ENCODE data around the gene FBXL19. TPM values are rescaled to one million over a fixed set of nuclear protein-coding genes. Genes with fewer than 3 reads are reported as not detected.
A peak's percentile ranks its signal among the peaks of the same experiment; 100 is the strongest.

The FBXL19 gene
- total and polyA plus RNA-seq, 8 donors, result 11.2 to 26.8 (median 19.5) TPM

DNA sequence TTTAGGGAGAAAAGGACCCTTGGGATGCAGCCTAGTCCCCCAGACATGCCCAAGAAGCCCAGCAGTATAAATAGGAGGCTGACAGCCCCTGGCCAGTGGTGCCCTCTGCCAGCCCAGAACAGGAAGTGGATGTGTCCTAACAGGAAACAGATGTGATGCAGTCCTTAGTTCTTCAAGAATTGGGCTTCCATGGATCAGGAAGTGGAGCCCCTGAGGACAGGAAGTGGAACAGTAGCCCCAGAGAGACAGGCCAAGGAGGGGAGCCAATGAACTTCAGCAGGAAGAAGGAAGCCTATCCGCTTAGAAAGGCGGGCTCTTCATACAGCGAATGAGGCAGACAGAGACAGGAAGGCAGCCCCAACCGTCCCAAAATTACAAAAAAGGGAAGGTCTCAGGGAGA lies 19.8 kb upstream of the FBXL19 start:
- ATAC-seq, result peak; percentile 46
- Histone ChIP-seq H3K27ac (peak overlapping the region; percentile 93 to 97), H3K27me3 (no peaks in the 10 kb centered on the region), H3K4me1 (peaks cover 17 to 34% of the 10 kb centered on the region in 2 donors), H3K36me3 (no peaks in the 10 kb centered on the region), H3K9me3 (no peaks in the 10 kb centered on the region), H3K4me3 (peak overlapping the region in 1 of 2 donors; percentile 1)
- TF ChIP-seq, protein P1, sequence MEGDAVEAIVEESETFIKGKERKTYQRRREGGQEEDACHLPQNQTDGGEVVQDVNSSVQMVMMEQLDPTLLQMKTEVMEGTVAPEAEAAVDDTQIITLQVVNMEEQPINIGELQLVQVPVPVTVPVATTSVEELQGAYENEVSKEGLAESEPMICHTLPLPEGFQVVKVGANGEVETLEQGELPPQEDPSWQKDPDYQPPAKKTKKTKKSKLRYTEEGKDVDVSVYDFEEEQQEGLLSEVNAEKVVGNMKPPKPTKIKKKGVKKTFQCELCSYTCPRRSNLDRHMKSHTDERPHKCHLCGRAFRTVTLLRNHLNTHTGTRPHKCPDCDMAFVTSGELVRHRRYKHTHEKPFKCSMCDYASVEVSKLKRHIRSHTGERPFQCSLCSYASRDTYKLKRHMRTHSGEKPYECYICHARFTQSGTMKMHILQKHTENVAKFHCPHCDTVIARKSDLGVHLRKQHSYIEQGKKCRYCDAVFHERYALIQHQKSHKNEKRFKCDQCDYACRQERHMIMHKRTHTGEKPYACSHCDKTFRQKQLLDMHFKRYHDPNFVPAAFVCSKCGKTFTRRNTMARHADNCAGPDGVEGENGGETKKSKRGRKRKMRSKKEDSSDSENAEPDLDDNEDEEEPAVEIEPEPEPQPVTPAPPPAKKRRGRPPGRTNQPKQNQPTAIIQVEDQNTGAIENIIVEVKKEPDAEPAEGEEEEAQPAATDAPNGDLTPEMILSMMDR (IDR thresholded peaks at IDR 0.05), result no peak
- peak in 1 of 4 donors; percentile 49 for DNase-seq
- intact Hi-C loops (cut with DNase I), result loop anchor here in 1 of 2 donors (5.0 kb wide), 1 partner anchor 56 kb away; no protein-coding TSS in a partner anchor

DNA sequence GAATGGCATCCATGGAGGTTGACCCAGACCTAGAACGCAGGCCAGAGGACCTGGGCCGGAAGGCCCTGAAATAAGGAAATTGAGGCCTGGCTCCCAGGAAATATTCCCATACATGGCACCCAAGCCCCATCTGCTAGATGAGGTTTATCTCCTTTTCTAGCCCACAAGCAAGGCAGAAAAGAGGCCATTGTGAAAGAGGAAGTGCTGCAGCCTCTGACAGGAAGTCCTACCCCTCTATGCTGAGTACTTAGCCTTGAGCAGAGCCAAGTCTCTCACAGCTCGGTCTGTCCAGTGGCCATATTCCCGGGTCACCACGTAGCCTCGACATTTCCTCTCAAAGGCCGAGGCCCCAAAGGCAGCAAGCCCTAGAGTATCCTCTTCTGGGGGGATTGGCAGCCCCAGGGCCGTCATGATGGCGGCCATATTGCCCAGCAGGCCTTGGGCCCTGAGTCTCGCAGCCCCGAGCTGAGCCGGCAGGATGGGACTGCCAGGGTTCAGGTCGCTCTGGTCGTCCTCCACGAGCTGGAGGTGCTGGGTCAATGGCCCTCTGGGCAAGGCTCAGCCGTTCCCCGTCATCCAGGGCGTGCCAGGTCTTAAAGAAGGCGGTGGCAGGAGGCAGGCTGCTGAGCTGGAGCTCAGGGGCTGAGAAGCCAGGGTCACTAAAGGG lies 19.1 kb upstream of the FBXL19 start:
- DNase-seq (peak in 1 of 4 donors; percentile 80), ATAC-seq (no peak)
- Histone ChIP-seq H3K9me3 (no peaks in the 10 kb centered on the region), H3K36me3 (no peaks in the 10 kb centered on the region), H3K4me3 (peak overlapping the region in 1 of 2 donors; percentile 1), H3K27me3 (no peaks in the 10 kb centered on the region), H3K4me1 (peaks cover 17 to 34% of the 10 kb centered on the region in 2 donors), H3K27ac (peak overlapping the region; percentile 93 to 97)
- TF ChIP-seq, protein P1 (IDR thresholded peaks at IDR 0.05), result no peak
- intact Hi-C loops (cut with DNase I), result loop anchor here in 1 of 2 donors (5.0 kb wide), 1 partner anchor 57 kb away; no protein-coding TSS in a partner anchor

DNA sequence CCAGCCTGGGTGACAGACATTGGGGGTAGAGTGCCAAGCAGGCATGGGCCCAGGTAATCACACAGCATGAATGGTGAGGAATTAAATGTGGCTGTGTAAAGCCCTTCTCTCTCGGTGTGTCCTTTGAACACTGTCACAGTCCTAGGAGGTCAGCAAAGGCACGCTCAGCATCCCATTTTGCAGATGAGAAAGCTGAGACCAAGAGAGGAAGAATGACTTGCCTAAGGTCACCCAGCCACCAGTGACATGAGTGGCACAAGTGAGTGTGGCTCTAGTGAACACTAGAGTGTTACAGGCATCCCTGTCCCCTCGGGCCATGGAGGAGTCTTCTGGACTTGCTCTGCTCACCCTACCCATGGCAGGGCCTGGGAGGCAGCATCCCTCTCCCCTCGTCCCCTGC lies 16.3 kb upstream of the FBXL19 start:
- intact Hi-C loops (cut with DNase I), result no loop called here
- Histone ChIP-seq H3K4me1 (peaks cover 8 to 24% of the 10 kb centered on the region in 2 donors), H3K9me3 (no peaks in the 10 kb centered on the region), H3K4me3 (no peak overlapping the region), H3K27me3 (no peaks in the 10 kb centered on the region), H3K27ac (no peak overlapping the region), H3K36me3 (no peaks in the 10 kb centered on the region)
- TF ChIP-seq, protein P1 (IDR thresholded peaks at IDR 0.05), result no peak
- no peak for DNase-seq
- ATAC-seq, result no peak

DNA sequence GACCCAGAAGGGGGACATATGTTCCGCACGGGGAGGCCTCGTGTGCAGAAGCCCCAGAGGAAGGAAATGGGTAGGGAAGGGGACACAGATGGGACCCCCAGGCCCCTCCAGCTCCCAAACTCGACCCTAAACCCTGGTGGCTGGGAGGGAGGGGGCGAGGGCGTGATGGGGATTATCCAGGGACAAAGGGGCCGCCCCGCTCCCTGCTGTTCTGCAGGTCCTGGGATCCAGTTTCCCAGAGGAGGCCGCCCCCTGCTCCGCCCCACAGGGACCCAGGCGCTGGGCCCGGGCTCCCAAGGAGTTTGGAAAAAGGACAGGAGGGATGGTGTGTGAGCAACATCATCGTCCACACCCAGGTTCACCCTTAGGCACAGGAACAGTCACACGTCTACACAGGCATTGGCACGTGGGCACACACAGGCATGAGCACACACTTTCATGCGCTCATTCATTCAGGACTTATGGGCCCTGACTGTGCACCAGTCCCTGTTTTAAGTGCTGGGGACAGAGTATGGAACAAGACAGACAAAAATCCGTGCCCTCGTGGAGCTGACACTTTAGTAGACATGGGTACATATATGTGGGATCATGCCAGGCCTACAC lies 12.8 kb upstream of the FBXL19 start:
- DNase-seq (no peak), ATAC-seq (no peak)
- Histone ChIP-seq H3K27ac (no peak overlapping the region), H3K36me3 (no peaks in the 10 kb centered on the region), H3K4me1 (no peaks in the 10 kb centered on the region), H3K9me3 (no peaks in the 10 kb centered on the region), H3K4me3 (no peak overlapping the region), H3K27me3 (no peaks in the 10 kb centered on the region)
- intact Hi-C loops (cut with DNase I), result no loop called here
- TF ChIP-seq, protein P1 (IDR thresholded peaks at IDR 0.05), result no peak

DNA sequence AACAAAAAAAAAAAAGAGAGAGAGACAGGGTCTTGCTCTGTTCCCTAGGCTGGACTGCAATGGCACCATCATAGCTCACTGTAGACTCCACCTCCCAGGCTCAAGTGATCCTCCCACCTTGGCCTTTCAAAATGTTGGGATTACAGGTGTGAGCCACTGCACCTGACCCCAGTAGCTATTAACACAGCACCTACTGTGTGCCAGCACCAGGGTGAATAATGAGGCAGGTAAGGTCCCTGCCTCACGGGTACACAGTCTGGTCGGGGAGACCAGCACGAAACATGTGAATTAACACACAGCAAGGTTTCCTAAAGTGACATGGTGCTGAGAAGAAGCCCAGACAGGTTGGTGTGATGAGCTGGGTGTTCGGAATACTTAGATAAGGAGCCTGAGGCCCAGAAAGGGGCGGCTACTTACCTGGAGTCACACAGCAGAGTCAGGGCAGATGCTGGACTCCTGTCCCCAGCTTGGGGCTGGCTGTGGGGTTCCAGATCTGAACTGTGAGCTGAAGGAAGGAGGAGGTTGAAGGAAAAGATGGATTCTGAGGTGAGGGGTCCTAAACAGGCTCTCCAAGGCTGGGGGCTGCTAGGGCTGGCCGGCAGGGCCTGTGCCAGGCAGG lies 10.5 kb upstream of the FBXL19 start:
- H3K36me3 ChIP-seq, result no peaks in the 10 kb centered on the region
- H3K4me3 ChIP-seq, result no peak overlapping the region
- no peak for ATAC-seq
- TF ChIP-seq, protein P1 (IDR thresholded peaks at IDR 0.05), result no peak
- H3K27ac ChIP-seq, result no peak overlapping the region
- H3K27me3 ChIP-seq, result no peaks in the 10 kb centered on the region
- no peak for DNase-seq
- intact Hi-C loops (cut with DNase I), result no loop called here
- H3K4me1 ChIP-seq, result no peaks in the 10 kb centered on the region
- no peaks in the 10 kb centered on the region for H3K9me3 ChIP-seq

Measured in left lung (tissue), 10 donors.